ENCODE measurements around the gene JAG2. TPM values are rescaled to one million over a fixed set of nuclear protein-coding genes. Genes with fewer than 3 reads are reported as not detected.

Gene JAG2
- 10 to 100 TPM in 2 of 4 donors, 1 to 10 TPM in 2; 6.8 to 11.4 (median 9.8) TPM for polyA plus RNA-seq (ENCODE audit: insufficient read length in 4 of 4)

- no peak for DNase-seq (ENCODE audit: low read depth in 4 of 4, low spot score in 2 of 4)
Observed at GRCh38 chr14:105168496-105168978, at the start of gene JAG2. Gene JAG2, minus strand, starts transcription at chr14:105168776. Its CDS starts 356 bp downstream, at chr14:105168420.

DNA sequence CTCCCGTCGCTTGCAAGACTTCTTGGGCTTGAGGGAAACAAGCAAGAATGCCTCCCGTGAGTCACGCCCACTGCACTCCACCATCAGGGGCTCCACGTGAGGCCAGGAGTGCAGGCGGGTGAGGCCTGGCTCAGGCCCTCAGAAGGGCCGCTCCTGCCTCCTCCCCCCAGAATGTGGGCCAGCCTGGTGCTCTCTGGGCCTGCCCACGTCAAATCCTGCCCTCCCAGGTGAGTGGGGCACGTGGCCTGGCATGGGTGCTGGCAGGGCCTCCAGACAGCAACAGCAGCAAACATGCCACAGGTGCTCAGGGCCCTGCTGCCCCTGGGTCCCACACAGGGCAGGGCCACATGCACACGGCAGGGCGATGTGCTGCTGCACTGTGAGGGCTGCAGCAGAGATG is 49.2 kb upstream of the JAG2 start:
- DNase-seq (ENCODE audit: low read depth in 4 of 4, low spot score in 2 of 4): no peak

DNA sequence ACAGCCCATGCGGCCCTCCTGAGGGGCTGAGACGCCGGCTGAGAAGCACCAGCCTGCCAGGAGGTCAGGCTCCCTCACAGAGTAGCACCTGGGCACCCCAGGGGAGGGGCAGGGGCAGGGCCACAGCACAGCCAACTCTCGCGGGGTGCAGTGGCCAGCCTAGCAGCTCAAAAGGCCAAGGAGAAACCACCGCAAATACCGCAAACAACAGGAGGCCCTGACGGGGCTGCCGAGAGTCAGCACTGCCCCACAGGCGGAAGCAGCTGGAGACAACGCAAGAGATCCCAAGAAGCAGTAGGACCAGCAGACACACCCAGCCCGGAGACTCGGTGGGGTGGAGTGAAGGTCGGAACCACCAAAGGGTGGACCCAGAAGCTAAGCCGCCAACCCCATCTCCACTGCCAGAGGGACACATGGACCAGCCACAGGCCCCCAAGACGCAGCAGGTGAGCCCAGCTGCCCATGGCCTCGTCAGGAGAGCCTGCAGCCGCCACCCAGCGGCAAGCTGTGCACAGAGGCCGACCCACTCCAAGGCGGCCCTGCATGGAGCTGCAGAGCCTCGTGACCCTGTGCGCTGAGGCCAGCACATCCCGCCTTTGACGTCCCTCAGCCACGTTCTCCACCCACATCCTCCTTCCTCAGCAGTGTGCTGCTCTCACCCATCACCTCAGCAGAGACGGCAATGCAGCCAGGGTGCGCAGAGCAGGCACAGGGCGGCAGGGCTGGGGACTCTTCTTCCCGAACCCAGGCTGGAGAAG is 48.1 kb upstream of the JAG2 start:
- DNase-seq (ENCODE audit: low read depth in 4 of 4, low spot score in 2 of 4): no peak

GRCh38 chr14:105215602-105216001 is 47.0 kb upstream of the JAG2 start:
- no peak for DNase-seq (ENCODE audit: low read depth in 4 of 4, low spot score in 2 of 4)

- DNase-seq (ENCODE audit: low read depth in 4 of 4, low spot score in 2 of 4): no peak
Observed at GRCh38 chr14:105214324-105214915, 45.8 kb upstream of the JAG2 start.

DNA sequence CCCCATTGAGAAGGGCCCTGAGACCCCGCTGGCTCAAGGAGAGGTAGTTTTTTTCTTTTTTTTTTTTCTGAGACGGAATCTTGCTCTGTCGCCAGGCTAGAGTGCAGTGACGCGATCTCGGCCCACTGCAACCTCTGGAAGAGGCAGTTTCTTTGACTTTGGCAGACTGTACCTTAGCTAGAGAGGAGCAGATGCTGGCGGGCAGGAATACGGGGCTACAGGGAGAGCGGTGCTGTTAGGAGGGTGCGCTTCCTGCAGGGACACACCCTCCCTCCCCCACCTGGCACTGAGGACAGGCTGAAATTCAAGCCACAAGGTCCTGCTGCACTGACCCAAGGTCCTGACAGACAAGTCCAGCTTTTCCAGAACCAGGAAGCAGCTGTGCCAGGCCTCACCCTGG is 44.8 kb upstream of the JAG2 start:
- no peak for DNase-seq (ENCODE audit: low read depth in 4 of 4, low spot score in 2 of 4)

DNA sequence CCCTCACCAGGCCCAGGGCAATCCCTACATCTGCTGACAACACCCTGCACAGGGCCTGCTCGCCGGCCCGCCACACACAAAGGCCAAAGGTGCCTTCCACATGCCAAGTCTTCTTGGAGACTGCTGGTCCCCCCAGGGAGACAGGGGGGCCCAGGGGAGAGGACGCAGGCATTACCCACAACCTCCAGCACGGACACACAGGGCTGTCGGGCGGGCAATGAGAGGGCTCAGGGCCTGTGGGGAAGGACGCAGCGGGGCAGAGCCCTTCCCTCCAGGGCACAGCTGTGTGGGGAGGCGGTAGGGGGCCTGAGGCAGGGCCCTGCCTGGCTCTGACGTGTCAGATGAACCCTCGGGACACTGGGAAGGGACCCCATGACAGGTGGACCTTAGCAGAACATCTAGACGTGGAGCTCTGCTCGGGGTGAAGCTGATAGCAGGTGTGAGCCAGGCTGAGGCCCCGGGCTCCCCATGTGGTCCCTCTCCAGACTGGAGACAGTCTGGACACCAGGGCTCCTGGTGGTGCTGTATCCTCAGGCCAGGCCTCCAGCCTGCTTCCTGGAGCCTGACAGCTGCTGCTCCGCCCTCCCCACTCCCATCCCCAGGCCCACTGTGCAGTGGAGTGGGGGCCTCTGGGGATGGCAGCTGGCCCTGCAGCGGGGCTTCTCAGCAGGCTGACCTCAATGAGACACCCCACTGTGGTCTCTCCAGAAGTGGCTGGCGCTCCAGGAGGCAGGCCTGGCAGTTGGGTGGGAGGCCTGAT is 44.1 kb upstream of the JAG2 start:
- no peak for DNase-seq (ENCODE audit: low read depth in 4 of 4, low spot score in 2 of 4)

DNA sequence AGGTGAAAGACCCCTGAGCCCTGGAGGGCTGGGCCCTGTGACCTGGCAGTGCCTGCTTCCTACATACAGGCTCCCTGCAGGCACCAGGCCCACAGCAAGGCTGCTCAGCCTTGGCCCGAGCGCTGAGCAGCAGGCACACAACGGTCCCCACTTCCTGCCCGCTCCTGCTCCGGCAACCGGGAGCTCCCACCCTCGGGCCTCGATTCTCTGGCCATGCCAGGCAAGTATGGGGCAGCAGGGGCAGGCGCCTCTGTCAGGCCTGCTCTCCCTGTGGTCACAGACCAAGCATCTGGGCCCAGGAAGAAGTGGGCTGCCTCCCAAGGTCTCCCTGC is 43.1 kb upstream of the JAG2 start:
- no peak for DNase-seq (ENCODE audit: low read depth in 4 of 4, low spot score in 2 of 4)

GRCh38 chr14:105211086-105211757 is 42.6 kb upstream of the JAG2 start:
- DNase-seq (ENCODE audit: low read depth in 4 of 4, low spot score in 2 of 4): no peak

GRCh38 chr14:105210266-105211025 is 41.9 kb upstream of the JAG2 start:
- no peak for DNase-seq (ENCODE audit: low read depth in 4 of 4, low spot score in 2 of 4)

- no peak for DNase-seq (ENCODE audit: low read depth in 4 of 4, low spot score in 2 of 4)
Observed at GRCh38 chr14:105209646-105210045, 41.1 kb upstream of the JAG2 start.

GRCh38 chr14:105209091-105209490 is 40.5 kb upstream of the JAG2 start:
- DNase-seq (ENCODE audit: low read depth in 4 of 4, low spot score in 2 of 4): no peak

- DNase-seq (ENCODE audit: low read depth in 4 of 4, low spot score in 2 of 4): no peak
Observed at GRCh38 chr14:105208738-105209075, 40.1 kb upstream of the JAG2 start.

DNA sequence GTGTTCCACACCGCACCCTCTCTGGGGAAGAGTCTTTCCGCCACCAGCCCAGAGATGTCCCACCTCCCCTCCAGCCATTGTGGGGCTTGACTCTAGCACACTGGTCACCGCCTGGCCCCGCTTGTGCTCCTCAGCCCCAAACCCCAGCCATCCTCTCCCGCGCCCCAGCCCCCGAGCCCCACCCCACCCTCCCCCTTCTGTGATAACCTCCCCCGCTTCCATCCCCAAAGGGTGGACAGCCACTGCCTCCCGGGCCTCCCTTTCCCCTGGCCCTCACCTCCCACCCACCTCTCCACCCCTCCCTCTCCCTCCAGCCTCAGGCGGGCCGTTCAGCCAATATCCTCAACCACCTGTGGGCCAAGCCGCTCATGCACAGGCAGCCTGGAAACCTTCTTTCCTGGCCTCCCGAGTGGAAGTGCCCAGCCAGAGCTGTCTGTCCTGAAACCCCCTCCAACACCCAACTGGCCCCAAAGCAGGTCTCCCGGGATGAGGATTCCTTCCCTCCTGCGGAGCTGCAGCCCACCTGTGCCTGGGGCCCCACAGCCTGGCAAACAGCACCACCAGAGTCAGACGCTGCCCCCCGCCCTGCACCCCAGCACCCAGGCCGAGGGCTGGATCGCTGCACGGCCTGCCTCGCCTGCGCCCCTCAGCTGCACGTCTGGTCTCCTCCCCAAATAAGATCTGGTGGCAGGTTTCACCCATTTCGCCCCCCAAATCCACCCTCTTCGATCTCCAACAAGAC is 39.6 kb upstream of the JAG2 start:
- no peak for DNase-seq (ENCODE audit: low read depth in 4 of 4, low spot score in 2 of 4)

- no peak for DNase-seq (ENCODE audit: low read depth in 4 of 4, low spot score in 2 of 4)
Observed at GRCh38 chr14:105207460-105207901, 38.9 kb upstream of the JAG2 start.

DNA sequence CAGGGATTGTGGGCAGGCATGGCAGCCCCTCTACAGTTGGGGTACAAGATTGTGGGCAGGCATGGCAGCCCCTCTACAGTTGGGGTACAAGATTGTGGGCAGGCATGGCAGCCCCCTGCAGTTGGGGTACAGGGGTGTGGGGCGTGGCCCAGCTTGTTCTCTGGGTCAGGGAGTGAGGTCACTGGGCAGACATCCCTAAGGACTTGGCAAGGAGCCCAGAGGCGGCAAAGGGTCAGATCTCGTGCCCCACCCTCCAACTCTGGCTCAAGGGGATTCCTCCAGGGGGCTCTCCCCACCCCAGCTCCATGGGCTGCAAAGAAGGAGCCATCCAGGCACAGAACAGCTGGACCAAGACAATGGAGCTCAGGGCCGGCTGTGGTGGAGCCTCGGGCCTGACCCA is 38.3 kb upstream of the JAG2 start:
- no peak for DNase-seq (ENCODE audit: low read depth in 4 of 4, low spot score in 2 of 4)

GRCh38 chr14:105205673-105206208 is 37.2 kb upstream of the JAG2 start:
- no peak for DNase-seq (ENCODE audit: low read depth in 4 of 4, low spot score in 2 of 4)

DNA sequence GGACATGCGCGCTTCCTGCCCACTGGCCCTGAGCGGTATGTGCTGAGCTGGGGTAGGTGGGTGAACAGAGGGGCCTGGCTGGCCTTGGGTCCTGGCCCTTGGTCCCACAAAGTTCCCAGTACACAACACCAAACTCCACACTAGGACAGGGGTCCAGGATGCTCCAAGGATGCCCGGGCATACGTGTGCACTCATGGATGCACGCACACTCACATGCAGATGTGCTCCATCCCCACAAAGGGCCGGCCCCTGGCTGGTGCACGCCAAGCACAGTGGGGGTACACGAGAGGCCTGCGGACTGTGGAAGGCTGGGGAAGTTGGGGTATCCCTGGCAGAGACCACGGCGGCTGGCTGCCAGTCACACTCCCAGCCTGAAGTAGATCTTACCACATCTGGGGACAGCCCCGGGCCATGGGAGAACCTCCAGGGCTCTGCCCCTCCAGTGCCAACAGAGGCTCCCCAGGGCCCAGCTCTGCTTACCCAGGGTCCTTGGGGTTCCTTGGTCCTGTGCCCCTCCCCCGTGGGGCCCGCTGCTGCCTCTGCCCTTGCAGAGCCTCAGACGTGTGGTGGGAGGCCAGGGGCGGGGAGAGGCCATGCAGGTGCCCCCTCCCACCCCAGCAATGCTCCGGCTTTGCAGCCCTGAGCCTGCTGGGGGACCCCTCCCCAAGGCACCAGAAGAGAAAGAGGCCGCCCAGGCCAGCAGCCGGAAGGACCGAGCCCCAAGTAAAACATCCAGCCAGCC is 36.5 kb upstream of the JAG2 start:
- no peak for DNase-seq (ENCODE audit: low read depth in 4 of 4, low spot score in 2 of 4)
